ENCODE measurements around the gene PRDM8. TPM values are rescaled to one million over a fixed set of nuclear protein-coding genes. Genes with fewer than 3 reads are reported as not detected.

PRDM8 gene
- total and polyA plus RNA-seq, 2 of the 4 experiments (the other 2 are of a cell fraction): 5.7 to 15.8 TPM

- peak overlapping the region; percentile 75 for H2AFZ ChIP-seq (replicated peaks; ENCODE audit: low read length, poor library complexity)
Observed at GRCh38 chr4:80188801-80189458, 8.4 kb upstream of the PRDM8 start.

More at GRCh38 chr4:80188801-80189458, 8.4 kb upstream of the PRDM8 start:
- Histone ChIP-seq H2BK15ac (ENCODE audit: low read depth, low read length) (0 out of 3 replicates have a peak overlapping the region, but pooled peaks have one; percentile 29), H2BK5ac (ENCODE audit: low read depth, low read length, poor library complexity, severe bottlenecking) (no peak overlapping the region), H2BK20ac (ENCODE audit: low read depth, low read length) (no peak overlapping the region), H3K4me1 (ENCODE audit: control insufficient read depth, insufficient read depth, low read length) (peaks cover 20% of the 10 kb centered on the region), H2AK9ac (replicated peaks; ENCODE audit: low read depth, low read length, poor library complexity) (peak overlapping the region; percentile 65), H3K9me1 (ENCODE audit: insufficient read depth, low read length) (0 out of 2 replicates have a peak, but pooled peaks cover 7% of the 10 kb centered on the region), H3K27me3 (ENCODE audit: control insufficient read depth, insufficient read depth, low read length) (no peaks in the 10 kb centered on the region), H3K9ac (ENCODE audit: low read depth, low read length) (peak overlapping the region; percentile 40; the same call in 1 of the 2 replicates), H4K8ac (ENCODE audit: low read depth in 2 of 2, low read length in 2 of 2) (peak overlapping the region; percentile 59 to 73; a peak in 2 of 4 replicates), H4K5ac (ENCODE audit: low read depth, low read length) (peak overlapping the region; percentile 69), H2BK120ac (ENCODE audit: low read depth, low read length) (peak overlapping the region; percentile 70; the same call in 1 of the 2 replicates), H3K4ac (ENCODE audit: low read depth, low read length) (peak overlapping the region; percentile 87), H3K14ac (replicated peaks; ENCODE audit: low read depth, low read length) (peak overlapping the region; percentile 89; the same call in 1 of the 2 replicates), H3K9me3 (ENCODE audit: control insufficient read depth, insufficient read depth, low read length) (no peaks in the 10 kb centered on the region), H3K4me2 (ENCODE audit: low read depth, low read length) (peak overlapping the region; percentile 91), H3K79me1 (ENCODE audit: low read depth in 1 of 2, low read length in 2 of 2) (peaks cover 24 to 65% of the 10 kb centered on the region in 2 experiments), H4K91ac (ENCODE audit: insufficient read depth, low read depth, low read length) (peak overlapping the region; percentile 15), H3K27ac (ENCODE audit: insufficient read depth, low read length) (peak overlapping the region; percentile 80; the same call in 1 of the 2 replicates), H3K23ac (ENCODE audit: low read depth, low read length) (peak overlapping the region; percentile 97; the same call in 1 of the 2 replicates), H4K20me1 (ENCODE audit: insufficient read depth, low read length) (no peaks in the 10 kb centered on the region), H3K4me3 (ENCODE audit: insufficient read depth, low read depth, low read length) (no peak overlapping the region), H2AK5ac (ENCODE audit: low read depth, low read length) (peak overlapping the region; percentile 30; the same call in 1 of the 2 replicates), H3K36me3 (ENCODE audit: control insufficient read depth, insufficient read depth, low read length) (no peaks in the 10 kb centered on the region), H3K56ac (ENCODE audit: extremely low read depth, insufficient read depth, low read length) (no peak overlapping the region; the same call in 1 of the 2 replicates), H3K18ac (ENCODE audit: low read depth, low read length) (peak overlapping the region; percentile 63; the same call in 1 of the 2 replicates)
- ATAC-seq (ENCODE audit: low read depth) (no peak), DNase-seq (no peak)
- intact Hi-C loops (cut with micrococcal nuclease) (loop anchor here (10.0 kb wide), 2 partner anchors 534 to 1144 kb away; no protein-coding TSS in a partner anchor), dilution Hi-C loops (cut with HindIII; ENCODE audit: low sequenced_read_pairs, unreplicated experiment) (no loop called here), in situ Hi-C loops (cut with MboI; ENCODE audit: low sequenced_read_pairs) (no loop called here)
- ChIA-PET POLR2A (ENCODE audit: unreplicated experiment) (no interaction called here), CTCF (interaction anchor here (0.9 kb wide), 1 partner anchor 14 kb away, joined by 3 read pairs; no protein-coding TSS in a partner anchor)
- WGBS, 2 experiments (ENCODE audit: extremely low coverage in 2 of 2, insufficient read length in 1 of 2): 56% methylated on average over 6 of the region's 43 CpGs; no CpG with 5 or more reads in 1 of the 2 experiments
- TF ChIP-seq RCOR1 (IDR thresholded peaks at IDR 0.05; ENCODE audit: insufficient replicate concordance, low read length): no peak
- TF ChIP-seq RFX5 (IDR thresholded peaks at IDR 0.05; ENCODE audit: low read depth, low read length): no peak
- TF ChIP-seq BHLHE40 (IDR thresholded peaks at IDR 0.05; ENCODE audit: low read depth, low read length): no peak
- no peak for TF ChIP-seq SMC3 (IDR thresholded peaks at IDR 0.05; ENCODE audit: low read depth, low read length)
- TF ChIP-seq, protein P1, sequence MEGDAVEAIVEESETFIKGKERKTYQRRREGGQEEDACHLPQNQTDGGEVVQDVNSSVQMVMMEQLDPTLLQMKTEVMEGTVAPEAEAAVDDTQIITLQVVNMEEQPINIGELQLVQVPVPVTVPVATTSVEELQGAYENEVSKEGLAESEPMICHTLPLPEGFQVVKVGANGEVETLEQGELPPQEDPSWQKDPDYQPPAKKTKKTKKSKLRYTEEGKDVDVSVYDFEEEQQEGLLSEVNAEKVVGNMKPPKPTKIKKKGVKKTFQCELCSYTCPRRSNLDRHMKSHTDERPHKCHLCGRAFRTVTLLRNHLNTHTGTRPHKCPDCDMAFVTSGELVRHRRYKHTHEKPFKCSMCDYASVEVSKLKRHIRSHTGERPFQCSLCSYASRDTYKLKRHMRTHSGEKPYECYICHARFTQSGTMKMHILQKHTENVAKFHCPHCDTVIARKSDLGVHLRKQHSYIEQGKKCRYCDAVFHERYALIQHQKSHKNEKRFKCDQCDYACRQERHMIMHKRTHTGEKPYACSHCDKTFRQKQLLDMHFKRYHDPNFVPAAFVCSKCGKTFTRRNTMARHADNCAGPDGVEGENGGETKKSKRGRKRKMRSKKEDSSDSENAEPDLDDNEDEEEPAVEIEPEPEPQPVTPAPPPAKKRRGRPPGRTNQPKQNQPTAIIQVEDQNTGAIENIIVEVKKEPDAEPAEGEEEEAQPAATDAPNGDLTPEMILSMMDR (conservative IDR thresholded peaks at IDR 0.05; ENCODE audit: low read depth, low read length): no peak
- TF ChIP-seq NFE2L2 (IDR thresholded peaks at IDR 0.05; ENCODE audit: low read depth, low read length): no peak
- TF ChIP-seq MAFK (IDR thresholded peaks at IDR 0.05; ENCODE audit: low read depth, low read length): no peak
- TF ChIP-seq, protein P2, sequence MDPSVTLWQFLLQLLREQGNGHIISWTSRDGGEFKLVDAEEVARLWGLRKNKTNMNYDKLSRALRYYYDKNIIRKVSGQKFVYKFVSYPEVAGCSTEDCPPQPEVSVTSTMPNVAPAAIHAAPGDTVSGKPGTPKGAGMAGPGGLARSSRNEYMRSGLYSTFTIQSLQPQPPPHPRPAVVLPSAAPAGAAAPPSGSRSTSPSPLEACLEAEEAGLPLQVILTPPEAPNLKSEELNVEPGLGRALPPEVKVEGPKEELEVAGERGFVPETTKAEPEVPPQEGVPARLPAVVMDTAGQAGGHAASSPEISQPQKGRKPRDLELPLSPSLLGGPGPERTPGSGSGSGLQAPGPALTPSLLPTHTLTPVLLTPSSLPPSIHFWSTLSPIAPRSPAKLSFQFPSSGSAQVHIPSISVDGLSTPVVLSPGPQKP (IDR thresholded peaks at IDR 0.05; ENCODE audit: borderline replicate concordance, low read depth, low read length): no peak
- no peak for TF ChIP-seq POLR2A (IDR thresholded peaks at IDR 0.05; ENCODE audit: low read depth, low read length)
- TF ChIP-seq FOS (IDR thresholded peaks at IDR 0.05; ENCODE audit: low read depth, low read length): no peak
- no peak for TF ChIP-seq MAZ (IDR thresholded peaks at IDR 0.05; ENCODE audit: borderline replicate concordance, low read depth, low read length)
- no peak for TF ChIP-seq CEBPB (IDR thresholded peaks at IDR 0.05; ENCODE audit: low read depth, low read length)
- TF ChIP-seq MXI1 (IDR thresholded peaks at IDR 0.05; ENCODE audit: borderline replicate concordance, low read depth, low read length): no peak
- no peak for TF ChIP-seq RAD21 (IDR thresholded peaks at IDR 0.05; ENCODE audit: low read length)
- BruUV-seq (replicated peaks): no TSS peak
